Omental fat pad (tissue), 4 donors: ENCODE data around the gene DDX39A. TPM values are rescaled to one million over a fixed set of nuclear protein-coding genes. Genes with fewer than 3 reads are reported as not detected.
"Not testable (repeated sequence)": the region's sequence is repeated elsewhere in the genome, so short reads cannot be mapped to it uniquely, and the experiment has no call there.

Experiments used
- ATAC-seq: fragments of 150-250 bp; one replicate; pipeline ENCODE4 v1.9.1; 2016; ENCODE audit warnings: mild to moderate bottlenecking, moderate library complexity; ENCODE audit not compliant: low FRiP score
- DNase-seq: peaks from one replicate; pipeline ENCODE4 v3.0.0-alpha.2; 2019; ENCODE audit warnings: low spot score
- CTCF ChIP-seq, 3 donors: fragments of 450-650 bp; IDR thresholded peaks; one replicate each; pipeline ENCODE4 v1.5.1; 2016 to 2017; ENCODE audit warnings: antibody characterized with exemption in 3 of 3, mild to moderate bottlenecking in 3 of 3, moderate library complexity in 2 of 3
- total RNA-seq, 4 donors: library from RNA; depleted of rRNA; stranded (reverse); fragments of >200 nt; gene quantifications; one replicate each; pipeline ENCODE4 v1.1.0, GENCODE V29; 2016

The DDX39A gene
- 100 to 1,000 TPM in 1 of 4 donors, 10 to 100 TPM in 3; 68.4 to 139 (median 76.3) TPM for total RNA-seq

GRCh38 chr19:14419106-14419813 is at the start of gene DDX39A:
TSS of gene DDX39A (minus strand) at chr19:14419341. CDS start at chr19:14413220, 6,121 bp downstream.
- TF ChIP-seq CTCF (IDR thresholded peaks at IDR 0.05): no peak
- ATAC-seq (peak; percentile 99), DNase-seq (peak; percentile 90)

GRCh38 chr19:14467816-14468215 is 48.7 kb upstream of the DDX39A start:
- ATAC-seq (no peak), DNase-seq (no peak)
- TF ChIP-seq CTCF (IDR thresholded peaks at IDR 0.05): no peak

- no peak for TF ChIP-seq CTCF (IDR thresholded peaks at IDR 0.05)
- DNase-seq (no peak), ATAC-seq (no peak)
Measured at GRCh38 chr19:14467391-14467790, 48.2 kb upstream of the DDX39A start.

GRCh38 chr19:14463747-14464146 is 44.6 kb upstream of the DDX39A start:
- no peak for TF ChIP-seq CTCF (IDR thresholded peaks at IDR 0.05)
- no peak for ATAC-seq

GRCh38 chr19:14462401-14462800 is 43.3 kb upstream of the DDX39A start:
- not testable (repeated sequence) for ATAC-seq, DNase-seq

More at GRCh38 chr19:14463747-14464146, 44.6 kb upstream of the DDX39A start:
- DNase-seq: no peak

- ATAC-seq (no peak), DNase-seq (no peak)
- no peak for TF ChIP-seq CTCF (IDR thresholded peaks at IDR 0.05)
Measured at GRCh38 chr19:14460935-14461334, 41.8 kb upstream of the DDX39A start.

GRCh38 chr19:14459703-14460102 is 40.6 kb upstream of the DDX39A start:
- no peak for DNase-seq
- no peak for ATAC-seq
- no peak for TF ChIP-seq CTCF (IDR thresholded peaks at IDR 0.05)

GRCh38 chr19:14452303-14452702 is 33.2 kb upstream of the DDX39A start:
- DNase-seq, ATAC-seq: not testable (repeated sequence)
